H1 (cell line): Measurements from ENCODE around the gene NOS1AP. TPM values are rescaled to one million over a fixed set of nuclear protein-coding genes. Genes with fewer than 3 reads are reported as not detected.

Source experiments
- RFX5 ChIP-seq: IDR thresholded peaks from 2 replicates; pipeline ENCODE4 v1.6.1; 2011; ENCODE audit warnings: low read depth, low read length, improper control_type of control experiment, borderline replicate concordance
- SIN3A ChIP-seq, 2 experiments: IDR thresholded peaks in 1 of 2; conservative IDR thresholded peaks in 1 of 2; 2 replicates each; pipeline ENCODE4 v1.6.1; 2011 to 2012; ENCODE audit warnings: low read length in 2 of 2, improper control_type of control experiment in 1 of 2, low read depth in 1 of 2, mild to moderate bottlenecking in 1 of 2
- polyA plus RNA-seq, 7 experiments: library from polyadenylated mRNA; depleted of rRNA in 3 of 7; stranded (reverse) in 5 of 7; unstranded in 2 of 7; fragments of >200 nt in 5 of 7; fragments of 200-250 nt in 2 of 7; gene quantifications; 1 replicate in 5 of 7; 2 replicates in 1 of 7; 4 replicates in 1 of 7; pipeline versions ENCODE4 v1.2.1 to v1.2.3, GENCODE V29; 2011 to 2013; ENCODE audit warnings: missing spikeins in 2 of 7, mixed read lengths in 2 of 7
- total RNA-seq: library from RNA; stranded (reverse); fragmentation: NEBNext Ultra II Directional; extraction: Animal tissue kit (Norgen Biotek cat#: 25700); gene quantifications from 2 replicates; pipeline ENCODE4 v1.2.1, GENCODE V29; 2021

NOS1AP gene
- total and polyA plus RNA-seq, 2 of the 8 experiments (the other 6 are each of a cell fraction or from before 2014, with no cell fraction given): 2.4 to 12.1 TPM

- TF ChIP-seq RFX5: no peak
- TF ChIP-seq SIN3A (conservative IDR thresholded peaks at IDR 0.05 in 1 of 2, IDR thresholded peaks at IDR 0.05 in 1 of 2; ENCODE audit: low read depth in 1 of 2, low read length in 2 of 2): no peak
- TF ChIP-seq, all 59 proteins: peak for 0
These were observed 67.9 kb downstream of the NOS1AP start (continued) for GRCh38 chr1:162137179-162137960.
